Left lung (tissue), 10 donors: ENCODE data around the gene SPHK2. TPM values are rescaled to one million over a fixed set of nuclear protein-coding genes. Genes with fewer than 3 reads are reported as not detected.
A peak's percentile ranks its signal among the peaks of the same experiment; 100 is the strongest.

Source experiments
- ATAC-seq: fragments of 200-7000 bp; cut with Tn5 transposase; one replicate; pipeline ENCODE4 v1.9.1; 2020; ENCODE audit warnings: moderate library complexity
- DNase-seq, 4 donors: peaks; one replicate each; pipeline ENCODE4 v3.0.0-alpha.2; 2013 to 2020
- H3K27ac ChIP-seq, 2 donors: fragments of 200-600 bp; sonication (generic) in 1 of 2; one replicate each; pipeline versions ENCODE4 v1.5.0 to v1.8.0; 2020 to 2021
- H3K27me3 ChIP-seq, 2 donors: fragments of 200-600 bp; sonication (generic) in 1 of 2; one replicate each; pipeline versions ENCODE4 v1.5.0 to v1.8.0; 2020 to 2021
- H3K36me3 ChIP-seq, 2 donors: fragments of 200-600 bp; sonication (generic) in 1 of 2; one replicate each; pipeline versions ENCODE4 v1.5.0 to v1.8.0; 2020 to 2021
- H3K4me1 ChIP-seq, 2 donors: fragments of 200-600 bp; one replicate each; pipeline ENCODE4 v1.8.0; 2021
- H3K4me3 ChIP-seq, 2 donors: fragments of 200-600 bp; sonication (generic) in 1 of 2; one replicate each; pipeline versions ENCODE4 v1.5.0 to v1.8.0; 2020 to 2021; ENCODE audit warnings: mild to moderate bottlenecking in 1 of 2
- H3K9me3 ChIP-seq, 2 donors: fragments of 200-600 bp; sonication (generic) in 1 of 2; one replicate each; pipeline versions ENCODE4 v1.5.0 to v1.8.0; 2020 to 2021
- intact Hi-C, 2 donors: fragments of 100-400 bp; cut with DNase I; formaldehyde crosslinking; loops; one replicate each; pipeline versions ENCODE4 v1.11.2 to v1.14.2; 2022
- polyA plus RNA-seq, 6 donors: library from polyadenylated mRNA; unstranded; fragments of 120-200 nt; gene quantifications; one replicate each; pipeline ENCODE4 v1.2.1, GENCODE V29; 2013; ENCODE audit not compliant: insufficient read length in 6 of 6
- total RNA-seq, 2 donors: library from RNA; stranded (reverse); fragmentation: NEBNext Ultra II Directional; extraction: Animal tissue kit (Norgen Biotek cat#: 25700); gene quantifications; one replicate each; pipeline ENCODE4 v1.2.1, GENCODE V29; 2021
- TF ChIP-seq, protein P1 (sequence below), 2 donors: fragments of 200-600 bp; sonication (generic) in 1 of 2; IDR thresholded peaks; one replicate each; pipeline versions ENCODE4 v1.5.0 to v1.8.0; 2021; ENCODE audit warnings: antibody characterized with exemption in 2 of 2
- donor health status: DM: no; HTN: yes; CAD: no.
- donor health status: DM: no; HTN: no; CAD: no.

SPHK2 gene
- total and polyA plus RNA-seq, 8 donors, result 10.2 to 27.5 (median 14.9) TPM

- ATAC-seq, result no peak
- Histone ChIP-seq H3K9me3 (no peaks in the 10 kb centered on the region), H3K36me3 (no peaks in the 10 kb centered on the region), H3K27me3 (no peaks in the 10 kb centered on the region), H3K4me1 (no peaks in the 10 kb centered on the region), H3K4me3 (no peak overlapping the region), H3K27ac (no peak overlapping the region)
- DNase-seq, result no peak
- TF ChIP-seq, protein P1, sequence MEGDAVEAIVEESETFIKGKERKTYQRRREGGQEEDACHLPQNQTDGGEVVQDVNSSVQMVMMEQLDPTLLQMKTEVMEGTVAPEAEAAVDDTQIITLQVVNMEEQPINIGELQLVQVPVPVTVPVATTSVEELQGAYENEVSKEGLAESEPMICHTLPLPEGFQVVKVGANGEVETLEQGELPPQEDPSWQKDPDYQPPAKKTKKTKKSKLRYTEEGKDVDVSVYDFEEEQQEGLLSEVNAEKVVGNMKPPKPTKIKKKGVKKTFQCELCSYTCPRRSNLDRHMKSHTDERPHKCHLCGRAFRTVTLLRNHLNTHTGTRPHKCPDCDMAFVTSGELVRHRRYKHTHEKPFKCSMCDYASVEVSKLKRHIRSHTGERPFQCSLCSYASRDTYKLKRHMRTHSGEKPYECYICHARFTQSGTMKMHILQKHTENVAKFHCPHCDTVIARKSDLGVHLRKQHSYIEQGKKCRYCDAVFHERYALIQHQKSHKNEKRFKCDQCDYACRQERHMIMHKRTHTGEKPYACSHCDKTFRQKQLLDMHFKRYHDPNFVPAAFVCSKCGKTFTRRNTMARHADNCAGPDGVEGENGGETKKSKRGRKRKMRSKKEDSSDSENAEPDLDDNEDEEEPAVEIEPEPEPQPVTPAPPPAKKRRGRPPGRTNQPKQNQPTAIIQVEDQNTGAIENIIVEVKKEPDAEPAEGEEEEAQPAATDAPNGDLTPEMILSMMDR (IDR thresholded peaks at IDR 0.05), result no peak
- intact Hi-C loops, result no loop called here
Measured at GRCh38 chr19:48668332-48668731, 49.0 kb downstream of the SPHK2 start.

- ATAC-seq (no peak), DNase-seq (no peak)
- Histone ChIP-seq H3K9me3 (no peaks in the 10 kb centered on the region), H3K4me3 (no peak overlapping the region), H3K4me1 (no peaks in the 10 kb centered on the region), H3K27me3 (no peaks in the 10 kb centered on the region), H3K27ac (no peak overlapping the region), H3K36me3 (no peaks in the 10 kb centered on the region)
- intact Hi-C loops, result no loop called here
- TF ChIP-seq, protein P1 (IDR thresholded peaks at IDR 0.05), result no peak
Measured at GRCh38 chr19:48668761-48669160, 49.5 kb downstream of the SPHK2 start.

GRCh38 chr19:48669903-48670668, 50.8 kb downstream of the SPHK2 start:
- H3K4me3 ChIP-seq, result no peak overlapping the region
- H3K27ac ChIP-seq, result no peak overlapping the region
- ATAC-seq (no peak), DNase-seq (peak in 1 of 4 donors; percentile 65)
- H3K36me3 ChIP-seq, result no peaks in the 10 kb centered on the region
- intact Hi-C loops, result no loop called here
- TF ChIP-seq, protein P1 (IDR thresholded peaks at IDR 0.05), result no peak
- peaks cover 0 to 6% of the 10 kb centered on the region in 2 donors for H3K4me1 ChIP-seq
- H3K9me3 ChIP-seq, result no peaks in the 10 kb centered on the region
- H3K27me3 ChIP-seq, result no peaks in the 10 kb centered on the region

GRCh38 chr19:48670699-48671445, 51.6 kb downstream of the SPHK2 start:
- no peaks in the 10 kb centered on the region for H3K27me3 ChIP-seq
- H3K27ac ChIP-seq, result no peak overlapping the region
- intact Hi-C loops, result no loop called here
- DNase-seq (no peak), ATAC-seq (no peak)
- no peak overlapping the region for H3K4me3 ChIP-seq
- TF ChIP-seq, protein P1 (IDR thresholded peaks at IDR 0.05), result no peak
- peaks cover 0 to 14% of the 10 kb centered on the region in 2 donors for H3K4me1 ChIP-seq
- no peaks in the 10 kb centered on the region for H3K9me3 ChIP-seq
- H3K36me3 ChIP-seq, result no peaks in the 10 kb centered on the region

- Histone ChIP-seq H3K9me3 (no peaks in the 10 kb centered on the region), H3K4me3 (no peak overlapping the region), H3K27ac (no peak overlapping the region), H3K27me3 (no peaks in the 10 kb centered on the region), H3K4me1 (peaks cover 0 to 14% of the 10 kb centered on the region in 2 donors), H3K36me3 (no peaks in the 10 kb centered on the region)
- intact Hi-C loops, result no loop called here
- DNase-seq, result no peak
- TF ChIP-seq, protein P1 (IDR thresholded peaks at IDR 0.05), result no peak
- no peak for ATAC-seq
Measured at GRCh38 chr19:48671446-48671995, 52.2 kb downstream of the SPHK2 start.
